ENCODE data around the gene PRKAG2. TPM values are rescaled to one million over a fixed set of nuclear protein-coding genes. Genes with fewer than 3 reads are reported as not detected.
A peak's percentile ranks its signal among the peaks of the same experiment; 100 is the strongest.

Gene PRKAG2
- total and polyA plus RNA-seq, 10 donors: 15.8 to 50.9 (median 32.8) TPM

GRCh38 chr7:151735186-151735850 is 141.6 kb downstream of the PRKAG2 start:
- no peaks in the 10 kb centered on the region for H3K9me3 ChIP-seq
- peak overlapping the region in 6 of 8 donors; percentile 36 to 78 (median 71) for H3K27ac ChIP-seq
- DNase-seq: no peak
- WGBS, 5 donors: 48 to 64% (median 51%) methylated on average over 9 of the region's 9 CpGs
- no peaks in the 10 kb centered on the region for H3K27me3 ChIP-seq (replicated peaks in 1 of 7)
- no peaks in the 10 kb centered on the region for H3K36me3 ChIP-seq
- H3K4me1 ChIP-seq: peaks cover 0 to 26% (median 9%) of the 10 kb centered on the region in 6 donors
- TF ChIP-seq POLR2A (IDR thresholded peaks at IDR 0.05) (no peak), POLR2AphosphoS5 (IDR thresholded peaks at IDR 0.05) (no peak), CTCF (IDR thresholded peaks at IDR 0.05 in 8 of 11, conservative IDR thresholded peaks at IDR 0.05 in 3 of 11) (no peak)
- intact Hi-C loops (cut with DNase I; ENCODE audit: low total_unique reads): no loop called here
- H3K4me3 ChIP-seq: peak overlapping the region in 5 of 8 donors; percentile 6 to 57 (median 24)

- intact Hi-C loops (cut with DNase I; ENCODE audit: low total_unique reads): no loop called here
- H3K4me3 ChIP-seq: no peak overlapping the region
- H3K27ac ChIP-seq: no peak overlapping the region
- peaks cover 0 to 29% (median 12%) of the 10 kb centered on the region in 6 donors for H3K4me1 ChIP-seq
- H3K9me3 ChIP-seq: no peaks in the 10 kb centered on the region
- 82 to 89% (median 88%) methylated on average over 8 to 9 of the region's 9 CpGs for WGBS, 5 donors
- TF ChIP-seq POLR2AphosphoS5 (IDR thresholded peaks at IDR 0.05) (no peak), POLR2A (IDR thresholded peaks at IDR 0.05) (no peak), CTCF (IDR thresholded peaks at IDR 0.05 in 8 of 11, conservative IDR thresholded peaks at IDR 0.05 in 3 of 11) (no peak)
- H3K36me3 ChIP-seq: no peaks in the 10 kb centered on the region
- DNase-seq: no peak
- H3K27me3 ChIP-seq (replicated peaks in 1 of 7): no peaks in the 10 kb centered on the region
Measured at GRCh38 chr7:151732834-151733592, 143.9 kb downstream of the PRKAG2 start.

- WGBS, 5 donors: 87 to 94% (median 89%) methylated on average over 13 of the region's 13 CpGs
- Histone ChIP-seq H3K27ac (no peak overlapping the region), H3K4me1 (peaks cover 3 to 34% (median 18%) of the 10 kb centered on the region in 6 donors), H3K4me3 (no peak overlapping the region), H3K27me3 (replicated peaks in 1 of 7) (no peaks in the 10 kb centered on the region), H3K36me3 (no peaks in the 10 kb centered on the region), H3K9me3 (no peaks in the 10 kb centered on the region)
- TF ChIP-seq POLR2AphosphoS5 (IDR thresholded peaks at IDR 0.05) (no peak), CTCF (IDR thresholded peaks at IDR 0.05 in 8 of 11, conservative IDR thresholded peaks at IDR 0.05 in 3 of 11) (no peak), POLR2A (IDR thresholded peaks at IDR 0.05) (no peak)
- DNase-seq: no peak
- intact Hi-C loops (cut with DNase I; ENCODE audit: low total_unique reads): no loop called here
Measured at GRCh38 chr7:151732292-151732691, 144.6 kb downstream of the PRKAG2 start.

GRCh38 chr7:151731022-151731441 is 145.9 kb downstream of the PRKAG2 start:
- DNase-seq: no peak
- TF ChIP-seq POLR2AphosphoS5 (IDR thresholded peaks at IDR 0.05) (no peak), CTCF (IDR thresholded peaks at IDR 0.05 in 8 of 11, conservative IDR thresholded peaks at IDR 0.05 in 3 of 11) (no peak), POLR2A (IDR thresholded peaks at IDR 0.05) (no peak)
- H3K4me1 ChIP-seq: peaks cover 4 to 33% (median 12%) of the 10 kb centered on the region in 6 donors
- no peaks in the 10 kb centered on the region for H3K36me3 ChIP-seq
- H3K9me3 ChIP-seq: no peaks in the 10 kb centered on the region
- WGBS, 5 donors: 90 to 97% (median 91%) methylated on average over 8 of the region's 8 CpGs
- no peak overlapping the region for H3K27ac ChIP-seq
- H3K4me3 ChIP-seq: no peak overlapping the region
- intact Hi-C loops (cut with DNase I; ENCODE audit: low total_unique reads): no loop called here
- H3K27me3 ChIP-seq (replicated peaks in 1 of 7): no peaks in the 10 kb centered on the region
